Measurements from ENCODE around the gene FHOD3. TPM values are rescaled to one million over a fixed set of nuclear protein-coding genes. Genes with fewer than 3 reads are reported as not detected.

FHOD3 gene
- total and polyA plus RNA-seq, 2 of the 8 experiments (the other 6 are each of a cell fraction or from before 2014, with no cell fraction given) = 9.7 to 10.5 TPM

- TF ChIP-seq ATF2 (IDR thresholded peaks at IDR 0.05; ENCODE audit: low read length) = no peak
- no peak for TF ChIP-seq EP300 (IDR thresholded peaks at IDR 0.05; ENCODE audit: borderline replicate concordance in 1 of 2, low read depth in 2 of 2, low read length in 2 of 2)
Measured at GRCh38 chr18:36526611-36527010, 229.1 kb downstream of the FHOD3 start (continued).
